ENCODE data around the gene IRF2BPL. TPM values are rescaled to one million over a fixed set of nuclear protein-coding genes. Genes with fewer than 3 reads are reported as not detected.

IRF2BPL gene
- total RNA-seq, 1 donor from 2014 or later: 8.6 TPM

- H3K27me3 Mint-ChIP-seq (ENCODE audit: unreplicated experiment): peaks cover 4% of the 10 kb centered on the region
- H3K4me3 Mint-ChIP-seq (ENCODE audit: unreplicated experiment): no peak overlapping the region
- H3K4me1 Mint-ChIP-seq (ENCODE audit: unreplicated experiment): peaks cover 9% of the 10 kb centered on the region
- H3K9me3 Mint-ChIP-seq (ENCODE audit: unreplicated experiment): no peaks in the 10 kb centered on the region
- no peak for TF ChIP-seq CTCF (IDR thresholded peaks at IDR 0.05; ENCODE audit: unreplicated experiment)
- no peaks in the 10 kb centered on the region for H3K36me3 Mint-ChIP-seq (ENCODE audit: low read depth, unreplicated experiment)
- no peak overlapping the region for H3K27ac Mint-ChIP-seq (ENCODE audit: unreplicated experiment)
- no peak for DNase-seq (ENCODE audit: low spot score)
Observed at GRCh38 chr14:76985540-76986230, 42.8 kb downstream of the IRF2BPL start.

GRCh38 chr14:76984787-76985375 is 43.6 kb downstream of the IRF2BPL start:
- H3K4me1 Mint-ChIP-seq (ENCODE audit: unreplicated experiment): peaks cover 9% of the 10 kb centered on the region
- no peak overlapping the region for H3K4me3 Mint-ChIP-seq (ENCODE audit: unreplicated experiment)
- TF ChIP-seq CTCF (IDR thresholded peaks at IDR 0.05; ENCODE audit: unreplicated experiment): no peak
- DNase-seq (ENCODE audit: low spot score): no peak
- no peaks in the 10 kb centered on the region for H3K36me3 Mint-ChIP-seq (ENCODE audit: low read depth, unreplicated experiment)
- H3K27ac Mint-ChIP-seq (ENCODE audit: unreplicated experiment): no peak overlapping the region
- H3K9me3 Mint-ChIP-seq (ENCODE audit: unreplicated experiment): no peaks in the 10 kb centered on the region
- H3K27me3 Mint-ChIP-seq (ENCODE audit: unreplicated experiment): peaks cover 4% of the 10 kb centered on the region

GRCh38 chr14:76984297-76984696 is 44.2 kb downstream of the IRF2BPL start:
- H3K27me3 Mint-ChIP-seq (ENCODE audit: unreplicated experiment): no peaks in the 10 kb centered on the region
- H3K9me3 Mint-ChIP-seq (ENCODE audit: unreplicated experiment): no peaks in the 10 kb centered on the region
- no peak overlapping the region for H3K4me3 Mint-ChIP-seq (ENCODE audit: unreplicated experiment)
- H3K4me1 Mint-ChIP-seq (ENCODE audit: unreplicated experiment): peaks cover 9% of the 10 kb centered on the region
- TF ChIP-seq CTCF (IDR thresholded peaks at IDR 0.05; ENCODE audit: unreplicated experiment): no peak
- no peak for DNase-seq (ENCODE audit: low spot score)
- peak overlapping the region; percentile 27 for H3K27ac Mint-ChIP-seq (ENCODE audit: unreplicated experiment)
- H3K36me3 Mint-ChIP-seq (ENCODE audit: low read depth, unreplicated experiment): no peaks in the 10 kb centered on the region

- no peak for DNase-seq (ENCODE audit: low spot score)
- Mint-ChIP-seq H3K27me3 (ENCODE audit: unreplicated experiment) (no peaks in the 10 kb centered on the region), H3K36me3 (ENCODE audit: low read depth, unreplicated experiment) (no peaks in the 10 kb centered on the region), H3K4me1 (ENCODE audit: unreplicated experiment) (peaks cover 7% of the 10 kb centered on the region), H3K9me3 (ENCODE audit: unreplicated experiment) (no peaks in the 10 kb centered on the region), H3K4me3 (ENCODE audit: unreplicated experiment) (no peak overlapping the region), H3K27ac (ENCODE audit: unreplicated experiment) (no peak overlapping the region)
- no peak for TF ChIP-seq CTCF (IDR thresholded peaks at IDR 0.05; ENCODE audit: unreplicated experiment)
Observed at GRCh38 chr14:76981670-76982069, 46.8 kb downstream of the IRF2BPL start.

All from endothelial cell (in vitro differentiated cells).